SU-DHL-6 (cell line): ENCODE measurements around the gene SKIC8.

ENCODE experiments used
- EZH2phosphoT487 ChIP-seq: fragments of 200-600 bp; sonication (generic), shearing (Covaris generic); conservative IDR thresholded peaks from 2 replicates; pipeline ENCODE4 v1.6.1; 2018; ENCODE audit warnings: mild to moderate bottlenecking, antibody characterized with exemption, low read length, moderate library complexity, mixed read lengths
- TF ChIP-seq, protein P1 (sequence below): fragments of 200-600 bp; sonication (generic); IDR thresholded peaks from one replicate; pipeline ENCODE4 v1.5.1; 2017; ENCODE audit warnings: antibody characterized with exemption, mild to moderate bottlenecking, low read length, moderate library complexity; ENCODE audit not compliant: insufficient read depth, poor library complexity, severe bottlenecking

DNA sequence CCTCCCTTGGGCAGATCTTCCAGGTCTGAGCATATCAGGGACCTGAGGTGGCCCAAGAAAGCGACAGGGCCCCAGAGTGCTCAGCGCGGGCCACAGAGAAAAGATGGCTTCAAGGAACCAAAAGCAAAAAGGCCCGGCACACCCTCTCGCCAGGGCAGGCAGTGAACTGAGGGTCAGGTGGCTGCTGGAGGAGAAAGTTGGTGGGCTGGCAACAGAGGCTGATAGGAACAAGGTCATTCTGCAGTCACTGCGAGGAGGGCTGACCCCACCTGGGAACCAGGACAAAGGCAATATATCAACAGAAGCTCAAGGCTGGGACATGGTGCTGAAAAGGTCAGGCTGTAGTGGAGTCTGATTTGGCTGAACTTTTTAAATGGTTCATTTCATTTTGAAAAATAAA lies 62.3 kb downstream of the SKIC8 start:
- TF ChIP-seq, protein P1, sequence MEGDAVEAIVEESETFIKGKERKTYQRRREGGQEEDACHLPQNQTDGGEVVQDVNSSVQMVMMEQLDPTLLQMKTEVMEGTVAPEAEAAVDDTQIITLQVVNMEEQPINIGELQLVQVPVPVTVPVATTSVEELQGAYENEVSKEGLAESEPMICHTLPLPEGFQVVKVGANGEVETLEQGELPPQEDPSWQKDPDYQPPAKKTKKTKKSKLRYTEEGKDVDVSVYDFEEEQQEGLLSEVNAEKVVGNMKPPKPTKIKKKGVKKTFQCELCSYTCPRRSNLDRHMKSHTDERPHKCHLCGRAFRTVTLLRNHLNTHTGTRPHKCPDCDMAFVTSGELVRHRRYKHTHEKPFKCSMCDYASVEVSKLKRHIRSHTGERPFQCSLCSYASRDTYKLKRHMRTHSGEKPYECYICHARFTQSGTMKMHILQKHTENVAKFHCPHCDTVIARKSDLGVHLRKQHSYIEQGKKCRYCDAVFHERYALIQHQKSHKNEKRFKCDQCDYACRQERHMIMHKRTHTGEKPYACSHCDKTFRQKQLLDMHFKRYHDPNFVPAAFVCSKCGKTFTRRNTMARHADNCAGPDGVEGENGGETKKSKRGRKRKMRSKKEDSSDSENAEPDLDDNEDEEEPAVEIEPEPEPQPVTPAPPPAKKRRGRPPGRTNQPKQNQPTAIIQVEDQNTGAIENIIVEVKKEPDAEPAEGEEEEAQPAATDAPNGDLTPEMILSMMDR, result no peak
- TF ChIP-seq EZH2phosphoT487, result no peak
